GM15510 (cell line): Measurements from ENCODE around the gene NPEPPS.

Experiments
- POLR2A ChIP-seq: IDR thresholded peaks from 3 replicates; pipeline ENCODE4 v1.6.1; 2011; ENCODE audit warnings: borderline replicate concordance; ENCODE audit not compliant: insufficient read length; ENCODE audit errors: extremely low read depth

The NPEPPS gene

GRCh38 chr17:47624727-47625068 is 93.8 kb downstream of the NPEPPS start:
- TF ChIP-seq POLR2A = no peak

- no peak for TF ChIP-seq POLR2A
Measured at GRCh38 chr17:47628014-47628566, 97.2 kb downstream of the NPEPPS start.

GRCh38 chr17:47629826-47630225 is 98.9 kb downstream of the NPEPPS start:
- TF ChIP-seq POLR2A = no peak

GRCh38 chr17:47630614-47631013 is 99.7 kb downstream of the NPEPPS start:
- no peak for TF ChIP-seq POLR2A

- no peak for TF ChIP-seq POLR2A
Measured at GRCh38 chr17:47632991-47633390, 102.1 kb downstream of the NPEPPS start.

- no peak for TF ChIP-seq POLR2A
Measured at GRCh38 chr17:47633996-47634395, 103.1 kb downstream of the NPEPPS start.

- TF ChIP-seq POLR2A = no peak
Measured at GRCh38 chr17:47634870-47635269, 104.0 kb downstream of the NPEPPS start.

GRCh38 chr17:47635734-47636133 is 104.8 kb downstream of the NPEPPS start:
- TF ChIP-seq POLR2A = no peak

- no peak for TF ChIP-seq POLR2A
Measured at GRCh38 chr17:47636273-47637030, 105.5 kb downstream of the NPEPPS start.

GRCh38 chr17:47638903-47639302 is 108.0 kb downstream of the NPEPPS start:
- no peak for TF ChIP-seq POLR2A

- no peak for TF ChIP-seq POLR2A
Measured at GRCh38 chr17:47640076-47640475, 109.2 kb downstream of the NPEPPS start.

GRCh38 chr17:47641202-47641601 is 110.3 kb downstream of the NPEPPS start:
- no peak for TF ChIP-seq POLR2A

- no peak for TF ChIP-seq POLR2A
Measured at GRCh38 chr17:47643116-47643515, 112.2 kb downstream of the NPEPPS start.

- no peak for TF ChIP-seq POLR2A
Measured at GRCh38 chr17:47644324-47644723, 113.4 kb downstream of the NPEPPS start.

- TF ChIP-seq POLR2A = peak; percentile 75
Measured at GRCh38 chr17:47649153-47649971, 118.5 kb downstream of the NPEPPS start, which contains the start of gene KPNB1. Gene KPNB1, plus strand, starts transcription at chr17:47649919. Its CDS starts 326 bp downstream, at chr17:47650245.
